ENCODE measurements around the gene RBFOX2. TPM values are rescaled to one million over a fixed set of nuclear protein-coding genes. Genes with fewer than 3 reads are reported as not detected.

Gene RBFOX2
- total and polyA plus RNA-seq, 10 of the 15 experiments (the other 5 are each of a cell fraction or from before 2014, with no cell fraction given) = 0.01 to 2.7 (median 0.17) TPM; not detected in 4

DNA sequence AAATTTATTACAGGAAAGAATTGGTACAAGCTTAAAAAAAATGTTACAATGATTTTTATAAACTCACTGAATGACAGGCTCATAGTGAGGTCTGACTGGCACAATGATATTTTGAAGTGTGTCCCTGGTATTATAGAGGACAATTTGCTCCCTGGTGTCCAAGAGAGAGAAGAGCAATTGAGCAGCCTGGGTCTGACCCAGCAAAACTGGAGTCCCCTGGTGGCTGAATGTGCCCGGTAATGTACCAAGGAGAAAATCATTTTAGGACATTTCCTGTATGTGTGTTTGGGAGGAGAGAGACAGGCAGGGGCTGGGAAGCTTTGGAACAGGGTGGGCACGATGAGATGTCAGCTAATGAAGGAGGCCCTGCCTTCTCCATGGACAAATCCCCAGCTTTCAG, 185.7 kb downstream of the RBFOX2 start:
- in situ Hi-C loops (cut with MboI) = no loop called here
- FAIRE-seq (no peak), ATAC-seq (peak; percentile 79), DNase-seq (ENCODE audit: low read depth, low spot score) (no peak)
- Histone ChIP-seq H3K4me3 (no peak overlapping the region), H3K36me3 (ENCODE audit: control insufficient read depth in 2 of 2, insufficient read depth in 2 of 2, low read length in 1 of 2) (no peaks in the 10 kb centered on the region), H4K20me1 (ENCODE audit: control insufficient read depth, insufficient read depth) (no peaks in the 10 kb centered on the region), H2AFZ (ENCODE audit: control insufficient read depth, low read depth, low read length) (no peak overlapping the region), H3K4me2 (ENCODE audit: control insufficient read depth, insufficient read depth) (no peak overlapping the region), H3K27me3 (replicated peaks in 1 of 2; ENCODE audit: control insufficient read depth in 2 of 2, insufficient read depth in 2 of 2, low read length in 1 of 2) (0 out of 4 replicates have a peak, but pooled peaks cover 0 to 3% of the 10 kb centered on the region in 2 experiments), H3K79me2 (ENCODE audit: control insufficient read depth, insufficient read depth, low read length) (no peaks in the 10 kb centered on the region), H3K9ac (ENCODE audit: control insufficient read depth, insufficient read depth, low read length) (no peak overlapping the region), H3K27ac (ENCODE audit: control insufficient read depth, insufficient read depth) (no peak overlapping the region), H3K4me1 (ENCODE audit: control insufficient read depth, insufficient read depth, low read length) (no peaks in the 10 kb centered on the region), H3K9me3 (replicated peaks; ENCODE audit: control insufficient read depth, insufficient read depth, low read length) (no peaks in the 10 kb centered on the region)
- no TSS peak for BruUV-seq (replicated peaks)
- no peak for TF ChIP-seq EZH2 (IDR thresholded peaks at IDR 0.05; ENCODE audit: borderline replicate concordance, control insufficient read depth, low read depth, low read length)
- TF ChIP-seq, protein P1, sequence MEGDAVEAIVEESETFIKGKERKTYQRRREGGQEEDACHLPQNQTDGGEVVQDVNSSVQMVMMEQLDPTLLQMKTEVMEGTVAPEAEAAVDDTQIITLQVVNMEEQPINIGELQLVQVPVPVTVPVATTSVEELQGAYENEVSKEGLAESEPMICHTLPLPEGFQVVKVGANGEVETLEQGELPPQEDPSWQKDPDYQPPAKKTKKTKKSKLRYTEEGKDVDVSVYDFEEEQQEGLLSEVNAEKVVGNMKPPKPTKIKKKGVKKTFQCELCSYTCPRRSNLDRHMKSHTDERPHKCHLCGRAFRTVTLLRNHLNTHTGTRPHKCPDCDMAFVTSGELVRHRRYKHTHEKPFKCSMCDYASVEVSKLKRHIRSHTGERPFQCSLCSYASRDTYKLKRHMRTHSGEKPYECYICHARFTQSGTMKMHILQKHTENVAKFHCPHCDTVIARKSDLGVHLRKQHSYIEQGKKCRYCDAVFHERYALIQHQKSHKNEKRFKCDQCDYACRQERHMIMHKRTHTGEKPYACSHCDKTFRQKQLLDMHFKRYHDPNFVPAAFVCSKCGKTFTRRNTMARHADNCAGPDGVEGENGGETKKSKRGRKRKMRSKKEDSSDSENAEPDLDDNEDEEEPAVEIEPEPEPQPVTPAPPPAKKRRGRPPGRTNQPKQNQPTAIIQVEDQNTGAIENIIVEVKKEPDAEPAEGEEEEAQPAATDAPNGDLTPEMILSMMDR (IDR thresholded peaks at IDR 0.05 in 2 of 3, conservative IDR thresholded peaks at IDR 0.05 in 1 of 3; ENCODE audit: control insufficient read depth in 2 of 3, extremely low read depth in 1 of 3, insufficient read depth in 1 of 3, low read depth in 3 of 3, low read length in 3 of 3) = peak; percentile 34 to 53 (median 44); a peak in 5 of 6 replicates
- TF ChIP-seq TBL1XR1 (IDR thresholded peaks at IDR 0.05; ENCODE audit: low read depth, low read length) = no peak
- no peak for TF ChIP-seq RB1 (IDR thresholded peaks at IDR 0.05; ENCODE audit: borderline replicate concordance)
- peak; percentile 46; the same call in 1 of the 2 replicates for TF ChIP-seq SMC3 (IDR thresholded peaks at IDR 0.05; ENCODE audit: borderline replicate concordance, low read length)
- no peak for TF ChIP-seq STAT1 (conservative IDR thresholded peaks at IDR 0.05)
- TF ChIP-seq RAD21 (IDR thresholded peaks at IDR 0.05; ENCODE audit: insufficient read depth, low read depth, low read length) = peak; percentile 37
- ChIA-PET POLR2A (no interaction called here), RAD21 (ENCODE audit: unreplicated experiment) (no interaction called here), CTCF (no interaction called here), SMC1A (ENCODE audit: uncharacterized antibody, unreplicated experiment) (no interaction called here)
- 0% methylated on average over 2 of the region's 2 CpGs for WGBS (ENCODE audit: insufficient coverage, insufficient replicate concordance, low lambda C conversion rate, missing lambda C conversion rate)
- intact Hi-C loops (cut with micrococcal nuclease; ENCODE audit: unreplicated experiment) = no loop called here

All from GM12878 (cell line).